GM18517 (cell line): ENCODE measurements around the gene TUBA4B.
A peak's percentile ranks its signal among the peaks of the same experiment; 100 is the strongest.
"Not testable (repeated sequence)": the region's sequence is repeated elsewhere in the genome, so short reads cannot be mapped to it uniquely, and the experiment has no call there.

Experiments
- ATAC-seq: cut with Tn5 transposase; IDR thresholded peaks from one replicate; pipeline ENCODE4 v1.9.1; 2021; ENCODE audit warnings: mild to moderate bottlenecking, moderate library complexity; ENCODE audit not compliant: unreplicated experiment

TUBA4B gene

DNA sequence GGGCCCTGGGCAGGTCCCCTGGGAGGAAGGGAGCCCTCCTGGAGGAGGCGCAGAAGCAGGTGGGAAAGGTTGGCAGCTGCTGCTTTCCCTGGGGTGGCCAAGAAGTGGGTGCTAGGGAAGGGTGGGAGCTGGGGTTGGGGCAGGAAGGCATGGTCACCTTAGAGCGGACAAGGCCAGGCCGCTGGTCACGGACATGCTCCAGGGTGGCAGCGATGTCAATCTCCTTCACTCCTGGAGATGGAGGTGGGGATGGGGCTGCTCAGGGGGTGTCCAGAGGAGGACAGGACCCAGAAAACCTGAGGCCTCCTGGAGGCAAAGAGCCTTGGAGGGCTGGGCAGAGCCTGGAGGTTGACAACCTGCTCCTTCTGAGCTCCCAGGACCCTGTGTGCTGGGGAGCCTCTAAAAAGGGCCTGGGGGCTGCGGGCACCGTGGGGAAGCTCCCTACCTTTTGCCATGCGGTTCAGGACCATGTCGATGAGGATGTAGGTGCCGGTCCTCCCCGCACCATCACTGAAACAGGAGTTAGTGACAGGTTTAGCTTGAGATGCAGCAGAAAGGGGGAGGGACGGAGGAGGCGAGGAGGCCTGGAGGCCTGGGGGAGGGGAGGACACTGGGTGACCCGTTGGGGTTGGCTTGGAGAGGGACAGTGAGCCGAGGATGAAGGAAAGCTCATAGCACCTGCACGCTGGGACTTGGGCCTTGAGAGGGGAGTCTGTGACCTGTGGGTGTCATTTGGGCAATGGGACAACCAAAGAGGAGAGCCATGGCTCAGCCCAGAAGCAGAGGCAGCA lies 37.5 kb downstream of the TUBA4B start:
- ATAC-seq, result no peak

DNA sequence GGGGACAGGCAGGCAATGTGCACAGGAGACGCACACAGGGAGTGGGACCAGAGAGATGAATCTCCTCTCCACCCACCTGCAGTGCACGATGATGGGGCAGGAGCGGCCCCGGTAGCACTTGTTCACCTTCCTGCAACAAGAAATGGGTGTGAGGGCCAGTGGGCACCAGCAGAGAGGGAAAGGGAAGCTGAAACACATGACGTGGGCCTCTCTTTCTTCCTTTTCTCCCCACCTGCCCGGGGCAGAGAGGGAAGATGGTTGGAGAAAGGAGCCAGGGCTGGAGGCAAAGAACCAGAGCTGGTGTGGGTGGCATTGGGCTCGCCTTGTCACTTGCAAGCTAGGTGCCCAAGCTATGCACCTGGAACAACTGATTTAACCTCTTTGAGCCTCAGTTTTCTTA lies 38.4 kb downstream of the TUBA4B start:
- no peak for ATAC-seq

DNA sequence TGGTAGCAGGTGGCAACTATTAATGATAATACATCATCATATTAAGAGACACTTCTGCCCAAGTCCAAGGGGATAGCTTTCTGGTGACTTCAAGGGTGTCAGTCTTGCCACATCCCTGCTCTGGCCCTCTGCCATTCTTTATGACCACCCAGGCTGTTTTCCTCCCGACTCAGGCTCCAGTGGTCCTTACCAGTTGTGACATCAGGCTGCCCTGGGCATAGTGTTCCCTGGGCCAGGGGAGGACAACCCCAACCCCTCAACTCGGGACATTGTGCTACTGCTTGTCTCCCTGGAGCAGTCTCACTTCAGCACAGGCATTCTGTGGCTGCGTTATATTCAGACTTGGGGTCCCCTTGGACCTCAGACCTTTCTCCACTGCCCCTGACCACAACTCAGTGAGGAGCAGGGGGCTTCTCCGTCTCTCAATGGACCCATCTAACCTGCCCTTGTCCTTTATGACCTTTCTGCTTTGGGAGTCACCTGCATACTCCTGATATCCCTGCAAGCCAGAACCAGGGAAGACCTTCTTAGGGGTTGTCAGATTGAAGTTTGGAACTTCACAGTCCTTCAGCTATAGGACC lies 39.0 kb downstream of the TUBA4B start:
- no peak for ATAC-seq

DNA sequence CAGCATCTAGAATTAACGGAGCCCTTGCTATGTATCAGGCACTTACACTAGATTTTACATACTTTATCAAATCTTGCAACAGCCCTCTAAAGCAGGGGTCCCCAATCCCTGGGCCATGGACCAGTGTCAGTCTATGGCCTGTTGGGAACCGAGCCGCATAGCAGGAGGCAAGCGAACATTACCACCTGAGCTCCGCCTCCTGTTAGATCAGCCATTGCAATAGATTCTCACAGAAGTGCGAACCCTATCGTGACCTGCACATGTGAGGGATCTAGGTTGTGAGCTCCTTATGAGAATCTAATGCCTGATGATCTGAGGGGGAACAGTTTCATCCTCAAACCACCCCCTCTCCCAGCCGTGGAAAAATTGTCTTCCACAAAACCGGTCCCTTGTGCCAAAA lies 39.6 kb downstream of the TUBA4B start:
- ATAC-seq, result no peak

DNA sequence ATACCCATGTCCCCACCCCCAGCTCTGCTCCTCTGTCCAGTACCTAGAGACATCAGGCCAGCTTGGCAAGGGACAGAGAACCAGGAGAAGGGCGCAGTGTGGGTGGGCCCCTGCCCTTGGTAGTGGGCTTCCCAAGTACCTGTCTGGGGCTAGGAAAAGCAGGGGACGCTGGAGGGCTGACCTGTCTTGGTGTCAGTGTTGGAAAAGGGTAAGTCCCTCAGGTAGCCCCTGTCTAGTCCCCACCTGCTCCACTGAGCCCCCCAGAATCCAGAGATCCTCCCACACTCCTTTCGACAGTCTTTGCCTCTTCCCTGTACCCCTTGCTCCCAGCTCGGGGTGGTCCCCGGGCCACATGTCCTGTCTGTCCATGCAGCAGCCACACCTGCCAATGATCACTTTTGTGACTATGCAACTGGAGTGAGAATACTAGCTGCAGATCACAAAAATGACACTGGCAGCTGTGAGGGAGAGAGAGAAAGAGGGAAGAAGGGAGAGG lies 40.7 kb downstream of the TUBA4B start:
- no peak for ATAC-seq

DNA sequence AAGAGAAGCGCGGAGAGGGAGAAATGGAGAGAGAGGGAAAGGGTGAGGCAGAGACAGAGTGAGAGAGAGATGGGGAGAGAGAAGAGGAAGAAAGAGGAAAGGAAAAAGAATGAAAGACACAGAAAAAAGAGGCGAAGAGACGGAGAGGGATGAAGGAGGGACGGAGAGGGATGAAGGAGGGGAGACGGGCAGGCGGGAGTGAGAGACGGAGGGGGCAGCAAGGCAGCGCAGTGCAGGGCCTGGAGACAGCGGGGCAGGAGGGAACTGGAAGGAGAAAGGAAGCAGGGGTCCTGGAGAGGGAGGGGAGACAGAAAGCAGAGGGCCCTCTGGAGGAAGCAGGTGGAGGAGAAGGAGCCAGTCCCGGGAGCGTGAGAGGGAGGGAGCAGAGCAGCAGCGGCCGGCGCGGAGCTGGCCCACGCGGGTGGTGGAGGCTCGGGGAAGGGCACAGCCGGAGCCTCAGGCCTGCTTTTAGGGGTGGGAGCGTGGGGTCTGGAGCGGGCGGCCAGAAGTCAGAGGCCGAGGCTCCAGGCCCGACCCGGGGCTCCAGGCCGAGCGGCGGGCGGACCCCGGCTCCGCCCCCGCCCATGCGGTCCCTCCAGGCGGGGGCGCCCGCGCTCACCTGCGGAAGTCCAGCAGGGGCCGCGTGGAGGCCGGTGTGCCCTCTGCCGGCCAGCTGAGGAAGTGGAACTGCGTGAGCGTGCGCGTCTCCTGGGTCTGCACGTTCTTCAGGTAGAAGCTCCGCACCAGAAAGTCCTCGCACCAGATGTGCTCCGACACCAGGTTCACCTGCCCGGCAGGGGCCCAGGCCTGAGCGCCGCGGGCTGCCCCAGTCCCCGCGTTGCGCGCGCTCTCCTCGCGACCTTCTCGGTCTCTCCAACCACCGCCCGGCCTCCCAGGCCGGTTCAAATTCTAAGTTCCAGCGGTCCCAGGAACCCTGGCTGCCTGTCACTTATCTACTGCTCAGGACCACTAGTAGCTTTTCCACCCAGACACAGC lies 41.6 kb downstream of the TUBA4B start:
- peak; percentile 85 for ATAC-seq

DNA sequence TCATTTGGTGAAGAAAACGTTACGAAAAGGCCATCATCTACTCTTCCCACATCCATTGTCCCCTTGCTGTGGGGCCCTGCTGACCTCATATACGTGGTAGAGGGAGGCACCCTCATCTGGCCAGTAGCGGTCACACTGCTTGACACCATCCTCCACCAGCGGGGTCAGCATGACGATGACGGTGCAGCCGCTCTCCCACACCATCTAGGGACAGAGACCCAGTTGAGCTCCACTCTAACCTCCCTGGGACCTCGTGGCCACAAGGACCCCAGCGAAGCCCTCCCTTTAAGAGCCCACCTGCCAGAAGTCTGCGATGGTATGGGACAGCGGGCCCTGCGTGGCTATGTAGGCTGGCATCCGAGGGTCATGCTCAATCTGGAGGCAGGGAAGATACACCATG lies 43.1 kb downstream of the TUBA4B start:
- no peak for ATAC-seq

DNA sequence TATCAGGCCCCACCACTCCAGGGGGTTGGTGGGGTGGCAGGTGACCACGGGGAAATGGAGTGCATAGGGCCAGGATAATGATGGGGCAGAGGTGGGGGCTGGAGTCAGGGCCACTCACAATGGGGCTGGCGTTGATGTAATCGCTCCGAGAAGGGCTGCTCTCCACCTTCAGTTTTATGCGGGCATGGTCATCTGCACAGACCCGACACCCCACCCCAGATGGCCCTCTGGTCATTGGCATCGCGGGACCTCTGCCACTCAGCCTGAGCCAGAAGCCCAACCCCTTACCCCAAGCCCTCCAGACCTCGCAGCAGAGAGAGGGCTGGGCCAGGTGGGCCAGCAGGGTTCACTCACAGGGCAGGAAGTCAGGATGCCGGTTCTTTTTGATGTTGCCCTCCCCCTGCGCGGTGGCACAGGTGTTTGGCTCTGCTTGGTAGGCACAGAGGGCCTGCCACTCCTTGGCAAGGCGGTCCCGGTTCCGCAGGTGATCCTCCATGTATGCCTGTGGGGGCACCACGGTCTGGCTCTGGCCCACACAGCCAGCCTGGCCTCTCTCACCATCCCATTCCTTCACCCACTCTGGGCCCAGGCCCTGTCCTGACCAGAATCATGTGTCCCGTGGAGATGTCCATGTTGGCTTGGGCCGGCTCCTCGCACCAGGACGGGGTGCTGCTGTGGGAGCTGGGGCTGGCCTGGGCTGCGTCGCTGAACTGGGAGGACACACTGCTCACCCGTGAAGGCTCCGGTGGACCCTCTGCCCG lies 43.8 kb downstream of the TUBA4B start:
- ATAC-seq, result no peak

DNA sequence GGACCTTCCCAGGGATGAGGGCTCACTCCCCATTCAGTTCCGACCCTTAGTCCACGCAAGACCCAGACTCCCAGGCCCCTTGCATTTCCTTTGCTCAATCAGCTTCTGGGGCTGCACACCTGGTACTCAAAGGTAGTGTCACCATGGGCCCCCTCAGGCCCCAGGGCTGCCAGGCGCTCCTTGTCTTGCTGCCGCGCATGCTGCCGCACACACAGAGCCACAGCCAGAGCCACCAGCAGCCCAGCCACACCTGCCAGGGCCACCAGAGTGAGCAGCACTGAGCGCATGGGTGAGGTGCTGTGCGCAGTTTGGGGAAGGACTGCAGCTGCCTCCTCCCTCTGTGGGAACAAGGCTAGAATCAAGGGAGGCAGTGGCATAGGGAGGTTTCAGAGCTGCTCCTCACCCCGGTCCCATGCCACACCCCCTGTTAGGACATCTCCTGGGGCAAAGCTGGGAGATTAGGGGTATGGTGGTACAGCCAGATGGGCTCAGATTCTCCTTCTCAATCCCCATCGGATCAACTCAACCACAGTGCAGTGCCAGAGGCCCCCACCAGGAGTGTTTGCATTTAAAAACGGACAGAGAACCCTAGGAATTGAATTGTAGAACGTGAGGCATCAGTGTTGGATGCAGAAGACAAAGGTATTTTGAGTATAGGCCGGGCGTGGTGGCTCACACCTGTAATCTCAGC lies 44.9 kb downstream of the TUBA4B start:
- ATAC-seq, result no peak

DNA sequence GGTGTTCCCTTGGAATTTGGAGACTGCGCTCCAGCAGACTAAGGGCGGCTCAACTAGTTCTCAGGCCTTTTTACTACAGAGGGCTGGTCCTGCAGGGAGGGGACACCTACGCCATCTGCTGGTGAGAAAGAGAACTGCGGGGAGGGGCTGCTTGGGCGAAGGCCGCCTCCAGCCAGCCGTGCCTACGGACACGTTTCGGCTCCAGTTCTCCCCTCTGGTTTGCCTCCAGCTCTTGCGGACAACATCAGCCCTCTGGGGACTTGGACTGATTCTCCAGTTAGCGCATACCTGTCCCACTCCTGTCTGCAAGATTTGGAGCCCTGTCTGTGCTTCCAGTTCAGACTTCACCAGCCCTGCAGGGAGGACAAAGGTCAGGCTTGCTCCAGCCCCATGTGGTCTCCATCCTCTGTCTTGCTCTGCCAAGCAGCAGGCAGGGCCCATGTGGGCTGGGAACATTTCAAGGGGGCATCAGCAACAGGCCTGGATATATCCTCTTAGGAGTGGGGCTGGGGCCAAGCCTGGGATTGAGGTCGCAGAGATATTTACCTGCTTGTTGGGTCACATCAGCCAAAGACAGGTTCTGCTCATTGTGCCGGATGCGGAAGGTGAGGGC lies 45.8 kb downstream of the TUBA4B start:
- ATAC-seq, result no peak

DNA sequence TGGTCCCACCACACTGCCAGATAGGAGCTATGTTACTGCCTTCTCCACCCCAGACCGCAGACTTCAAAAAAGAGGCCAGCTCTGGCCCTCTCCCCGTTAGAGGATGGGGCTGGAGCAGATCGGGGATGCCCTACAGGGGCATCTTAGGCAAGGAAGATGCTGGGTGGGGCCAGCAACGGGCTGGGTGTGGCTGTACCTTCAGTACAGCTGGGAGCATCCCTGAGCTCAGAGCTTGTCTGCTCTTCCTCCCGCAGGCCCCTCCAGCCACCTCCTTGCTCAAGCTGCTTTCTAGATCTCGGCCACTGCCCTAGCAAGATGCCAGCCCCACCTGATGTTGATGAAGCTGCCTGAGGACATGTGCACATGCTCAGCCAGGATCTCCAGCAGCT lies 46.3 kb downstream of the TUBA4B start:
- ATAC-seq, result no peak

DNA sequence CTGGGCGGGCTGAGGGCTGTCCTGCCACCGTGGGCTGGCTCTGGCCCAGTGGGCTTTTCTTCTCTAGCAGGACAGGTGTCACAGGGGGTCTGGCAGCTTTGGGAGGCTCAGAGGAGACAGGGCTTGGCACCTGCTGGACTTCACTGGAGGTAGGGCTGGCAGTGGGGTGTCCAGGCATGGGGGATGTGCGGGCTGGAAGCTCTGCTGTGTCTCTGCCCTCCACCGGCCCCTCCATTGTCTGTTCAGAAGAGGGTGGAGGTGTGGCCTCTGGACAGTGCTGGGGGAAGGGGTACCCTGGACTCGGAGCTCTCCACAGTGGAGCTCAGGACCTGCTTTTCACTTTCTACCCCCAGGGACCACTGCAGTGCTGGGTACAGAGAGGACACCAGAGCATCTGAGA lies 47.0 kb downstream of the TUBA4B start:
- ATAC-seq, result no peak

DNA sequence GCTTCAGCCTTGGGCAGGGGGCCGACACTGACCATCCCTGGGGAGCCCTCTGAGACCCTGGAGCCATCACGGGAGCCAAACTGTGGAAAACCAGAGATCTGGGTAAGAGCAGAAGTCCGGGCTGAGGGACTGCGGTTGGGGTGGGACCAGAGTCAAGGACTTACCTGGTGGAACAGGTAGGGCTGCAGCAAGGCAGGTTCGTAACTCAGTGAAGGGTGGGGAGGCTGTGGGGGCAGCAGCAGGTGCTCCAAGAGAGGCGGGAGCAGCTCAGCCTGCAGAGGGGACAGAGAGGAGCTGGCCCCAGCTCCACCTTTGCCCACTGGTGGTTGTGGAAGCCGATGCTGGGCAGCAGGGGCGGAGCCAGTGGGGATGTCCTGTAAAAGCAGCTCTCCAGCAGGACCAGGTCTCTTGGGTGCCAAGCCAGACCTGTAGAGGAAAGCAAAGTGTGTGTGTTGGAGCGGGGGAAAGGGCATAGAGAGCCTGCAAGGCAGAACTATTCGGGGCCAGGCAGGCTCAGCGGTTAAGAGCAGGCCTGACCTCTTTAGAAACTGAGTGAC lies 49.4 kb downstream of the TUBA4B start:
- no peak for ATAC-seq

DNA sequence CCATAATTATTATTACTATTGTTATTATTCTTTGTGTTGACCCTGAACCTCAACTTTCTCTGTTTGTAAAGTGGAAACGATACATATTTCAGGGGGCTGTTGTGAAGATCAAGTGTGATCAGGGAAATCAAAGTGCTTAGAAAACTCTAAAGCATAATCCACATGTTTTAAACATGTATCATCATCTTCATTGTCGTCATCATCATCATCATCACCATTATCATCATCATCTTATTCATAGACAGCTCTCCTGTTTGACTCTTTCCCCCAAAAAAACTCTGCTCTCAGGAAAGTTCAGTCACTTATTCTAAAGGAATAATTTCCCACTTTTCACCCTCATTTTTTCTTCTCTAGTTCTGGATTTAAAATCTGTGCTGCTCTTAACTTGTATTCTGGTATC lies 51.2 kb downstream of the TUBA4B start:
- ATAC-seq, result no peak

DNA sequence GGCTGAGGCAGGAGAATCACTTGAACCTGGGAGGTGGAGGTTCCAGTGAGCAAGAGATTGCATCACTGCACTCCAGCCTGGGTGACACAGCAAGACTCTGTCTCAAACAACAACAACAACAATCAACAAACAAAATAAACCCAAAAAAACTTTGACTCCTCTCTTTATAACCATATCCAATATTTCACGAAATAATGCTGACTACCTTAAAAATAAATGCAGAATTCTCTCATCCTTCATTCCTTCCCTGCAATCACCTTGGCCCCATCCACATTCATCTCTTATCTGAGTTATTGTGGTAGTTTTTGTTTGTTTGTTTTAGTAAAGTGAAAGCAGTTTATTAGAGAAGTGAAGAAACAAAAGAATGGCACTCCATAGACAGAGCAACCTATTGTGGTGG lies 53.0 kb downstream of the TUBA4B start:
- ATAC-seq, result no peak

DNA sequence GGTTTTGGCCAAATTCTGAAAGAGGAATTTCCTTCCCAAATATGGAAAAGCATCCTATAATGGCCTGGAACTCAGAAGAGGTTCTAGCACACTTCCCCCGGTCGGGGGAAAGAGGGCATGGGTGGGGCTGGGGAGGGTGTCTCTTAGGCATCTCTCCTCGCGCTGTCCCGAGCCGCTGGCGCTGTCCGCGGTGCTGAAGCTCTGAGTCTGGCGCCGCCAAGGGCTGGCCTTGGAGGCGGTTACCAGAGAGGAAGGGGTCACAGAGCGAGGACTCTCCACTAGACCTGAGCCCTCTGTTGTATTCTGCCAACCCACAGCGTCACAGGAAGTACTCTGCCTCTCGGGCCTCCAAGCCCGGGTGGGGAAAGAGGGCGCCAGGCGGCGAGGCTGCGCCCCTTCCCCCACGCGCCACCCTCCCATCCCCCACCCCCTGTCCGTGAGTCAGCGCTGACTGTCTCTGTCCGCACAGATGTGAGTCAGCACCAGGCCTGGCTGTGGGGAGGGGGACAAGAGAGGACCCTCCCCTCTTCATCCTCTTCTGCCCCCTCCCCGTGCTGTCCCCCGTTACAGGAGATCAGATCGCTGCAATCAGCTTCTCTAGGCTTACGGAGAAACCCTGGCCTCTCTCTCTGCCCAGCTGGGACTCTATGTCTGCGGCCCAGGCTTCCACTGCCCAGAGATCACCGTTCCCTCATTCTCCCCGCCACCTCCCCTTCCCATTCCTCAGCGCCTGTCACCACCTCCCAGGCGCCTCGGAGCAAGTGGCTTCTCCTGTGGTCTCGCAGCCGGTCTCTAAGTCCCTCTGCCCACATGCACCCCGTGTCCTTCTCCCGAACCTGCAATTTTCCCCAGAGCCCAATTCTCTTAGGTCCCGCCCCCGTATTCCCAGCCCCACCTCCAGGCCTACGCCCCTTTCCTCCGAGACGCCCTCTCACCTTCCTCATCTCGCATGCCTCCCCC lies 55.4 kb downstream of the TUBA4B start:
- no peak for ATAC-seq

DNA sequence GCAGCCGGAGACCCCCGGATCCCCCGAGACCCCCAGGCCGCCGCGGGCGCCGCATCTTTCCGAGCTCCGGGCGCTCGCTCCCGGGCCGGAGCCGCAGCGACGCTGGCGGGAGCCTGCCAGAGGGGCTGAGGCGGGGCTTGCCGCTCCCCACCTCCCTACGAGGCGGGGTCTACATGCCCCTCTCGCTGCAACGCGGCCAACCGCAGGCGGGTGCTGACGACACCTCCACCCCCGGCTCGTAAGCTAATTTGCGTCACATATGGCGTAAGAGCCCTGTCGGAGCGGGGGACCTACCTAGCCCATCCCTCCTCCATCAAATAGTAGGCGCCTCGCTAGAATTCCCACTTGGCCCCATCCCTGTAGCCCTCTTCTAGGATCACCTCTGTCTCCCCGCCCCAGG lies 56.2 kb downstream of the TUBA4B start, which contains the start of gene PTPRN:
Gene PTPRN (minus strand): TSS at position 124 of the 400 bp plus-strand sequence. CDS start 69 bp downstream, at position 55.
- ATAC-seq, result no peak

DNA sequence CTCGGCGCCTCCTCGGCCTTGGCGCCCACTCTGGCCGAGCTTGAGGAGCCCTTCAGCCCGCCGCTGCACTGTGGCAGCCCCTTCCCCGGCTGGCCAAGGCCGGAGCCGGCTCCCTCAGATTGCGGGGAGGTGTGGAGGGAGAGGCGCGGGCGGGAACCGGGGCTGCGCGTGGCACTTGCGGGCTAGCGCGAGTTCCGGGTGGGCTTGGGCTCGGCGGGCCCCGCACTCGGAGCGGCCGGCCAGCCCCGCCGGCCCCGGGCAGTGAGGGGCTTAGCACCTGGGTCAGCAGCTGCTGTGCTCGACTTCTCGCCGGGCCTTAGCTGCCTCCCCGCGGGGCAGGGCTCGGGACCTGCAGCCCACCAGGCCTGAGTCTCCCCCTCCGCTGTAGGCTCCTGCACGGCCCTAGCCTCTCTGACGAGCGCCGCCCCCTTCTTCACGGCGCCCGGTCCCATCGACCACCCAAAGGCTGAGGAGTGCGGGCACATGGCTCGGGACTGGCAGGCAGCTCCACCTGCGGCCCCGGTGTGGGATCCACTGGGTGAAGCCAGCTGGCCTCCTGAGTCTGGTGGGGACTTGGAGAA lies 59.7 kb downstream of the TUBA4B start:
- ATAC-seq, result not testable (repeated sequence)
